Brain microvascular endothelial cell (primary cell): ENCODE results near the gene BRD3OS.

Source experiments
- DNase-seq: peaks from one replicate; pipeline ENCODE4 v3.0.0-alpha.2; 2020
- H3K27ac ChIP-seq: fragments of 250-450 bp; sonication (Bioruptor Pico); 2 replicates; pipeline ENCODE4 v1.5.1; 2020; ENCODE audit warnings: mild to moderate bottlenecking, moderate library complexity
- H3K27me3 ChIP-seq: fragments of 250-450 bp; sonication (Bioruptor Pico); replicated peaks from 2 replicates; pipeline ENCODE4 v1.5.1; 2020; ENCODE audit warnings: mild to moderate bottlenecking
- H3K36me3 ChIP-seq: fragments of 250-450 bp; sonication (Bioruptor Pico); replicated peaks from 2 replicates; pipeline ENCODE4 v1.5.1; 2020; ENCODE audit warnings: mild to moderate bottlenecking
- H3K4me3 ChIP-seq: 2 replicates; pipeline ENCODE4 v1.5.1; 2011; ENCODE audit warnings: low read depth, mild to moderate bottlenecking, control low read depth, low read length, moderate library complexity
- in situ Hi-C: cut with HindIII; loops from 2 replicates; pipeline ENCODE4 v1.10.0; 2017; ENCODE audit warnings: low sequenced_read_pairs, low pct_ligation_motif_present
- TF ChIP-seq, protein P1 (sequence below): IDR thresholded peaks from 2 replicates; pipeline ENCODE4 v1.5.1; 2011; ENCODE audit warnings: low read depth, mild to moderate bottlenecking, moderate library complexity, low read length, control low read depth, inconsistent platforms; ENCODE audit errors: missing control alignments

The BRD3OS gene

DNA sequence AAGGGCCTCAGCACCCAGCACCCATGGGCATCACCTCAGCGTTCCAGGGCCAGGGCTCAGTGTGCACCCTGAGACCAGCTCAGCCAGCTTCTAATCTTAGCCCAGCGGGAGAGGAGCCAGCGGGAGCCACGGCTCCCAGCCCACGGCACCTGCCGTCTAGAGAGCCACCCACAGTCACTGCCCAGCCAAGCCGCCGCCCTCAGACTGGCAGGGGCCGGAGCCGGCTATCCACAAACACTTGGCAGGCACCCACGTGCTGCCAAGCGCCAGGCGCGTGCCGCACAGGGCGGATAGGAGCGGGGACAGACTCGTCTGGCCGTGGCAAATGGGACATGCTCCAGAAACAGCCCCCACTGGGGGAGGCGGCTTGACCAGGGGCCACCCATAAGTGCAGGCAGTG, 24.0 kb downstream of the BRD3OS start:
- peaks cover 68% of the 10 kb centered on the region for H3K36me3 ChIP-seq
- TF ChIP-seq, protein P1, sequence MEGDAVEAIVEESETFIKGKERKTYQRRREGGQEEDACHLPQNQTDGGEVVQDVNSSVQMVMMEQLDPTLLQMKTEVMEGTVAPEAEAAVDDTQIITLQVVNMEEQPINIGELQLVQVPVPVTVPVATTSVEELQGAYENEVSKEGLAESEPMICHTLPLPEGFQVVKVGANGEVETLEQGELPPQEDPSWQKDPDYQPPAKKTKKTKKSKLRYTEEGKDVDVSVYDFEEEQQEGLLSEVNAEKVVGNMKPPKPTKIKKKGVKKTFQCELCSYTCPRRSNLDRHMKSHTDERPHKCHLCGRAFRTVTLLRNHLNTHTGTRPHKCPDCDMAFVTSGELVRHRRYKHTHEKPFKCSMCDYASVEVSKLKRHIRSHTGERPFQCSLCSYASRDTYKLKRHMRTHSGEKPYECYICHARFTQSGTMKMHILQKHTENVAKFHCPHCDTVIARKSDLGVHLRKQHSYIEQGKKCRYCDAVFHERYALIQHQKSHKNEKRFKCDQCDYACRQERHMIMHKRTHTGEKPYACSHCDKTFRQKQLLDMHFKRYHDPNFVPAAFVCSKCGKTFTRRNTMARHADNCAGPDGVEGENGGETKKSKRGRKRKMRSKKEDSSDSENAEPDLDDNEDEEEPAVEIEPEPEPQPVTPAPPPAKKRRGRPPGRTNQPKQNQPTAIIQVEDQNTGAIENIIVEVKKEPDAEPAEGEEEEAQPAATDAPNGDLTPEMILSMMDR, result no peak
- no peaks in the 10 kb centered on the region for H3K27me3 ChIP-seq
- in situ Hi-C loops, result no loop called here
- DNase-seq, result no peak
- no peak overlapping the region for H3K27ac ChIP-seq
- no peak overlapping the region for H3K4me3 ChIP-seq

DNA sequence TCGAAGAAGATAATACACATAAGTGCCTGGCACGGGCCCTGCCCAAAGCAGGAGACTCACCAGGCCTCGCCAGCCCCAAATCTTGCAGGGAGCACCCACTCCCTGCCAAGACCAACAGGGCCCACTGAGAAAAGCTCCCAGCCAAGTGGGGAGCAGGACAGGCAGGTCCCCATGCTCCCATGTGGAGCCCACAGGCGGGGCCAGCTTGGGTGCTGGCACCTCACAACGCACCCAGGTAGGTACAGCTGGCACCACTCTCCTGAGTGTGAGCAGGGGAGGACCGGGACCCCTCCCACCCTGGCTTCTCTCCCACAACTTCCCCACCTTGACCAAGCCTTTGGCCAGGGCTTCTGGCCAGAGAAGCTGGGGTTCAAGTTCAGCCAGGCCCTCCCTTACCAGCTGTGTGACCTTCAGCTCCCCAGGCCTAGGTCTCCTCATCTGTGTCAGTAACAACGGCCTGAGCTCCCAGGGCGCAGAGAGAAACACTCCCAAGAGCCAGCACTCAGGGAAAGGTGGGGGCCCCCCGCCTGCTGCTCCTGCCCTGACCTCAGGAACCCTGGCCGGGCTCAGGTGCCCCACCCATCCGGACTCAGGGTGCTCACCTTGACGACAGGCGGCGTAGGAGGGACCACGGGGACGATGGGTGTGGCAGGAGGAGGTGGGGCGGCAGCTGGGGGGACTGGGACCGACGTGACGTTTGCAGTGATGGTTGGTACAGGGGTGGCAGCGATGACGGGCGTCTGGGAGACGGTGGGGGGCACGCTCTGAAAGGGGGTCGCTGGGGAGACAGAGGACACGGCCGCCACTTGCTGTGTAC, 24.7 kb downstream of the BRD3OS start:
- in situ Hi-C loops, result no loop called here
- no peak for DNase-seq
- H3K36me3 ChIP-seq, result peaks cover 63% of the 10 kb centered on the region
- H3K27me3 ChIP-seq, result no peaks in the 10 kb centered on the region
- H3K4me3 ChIP-seq, result no peak overlapping the region
- H3K27ac ChIP-seq, result no peak overlapping the region
- TF ChIP-seq, protein P1, result no peak

DNA sequence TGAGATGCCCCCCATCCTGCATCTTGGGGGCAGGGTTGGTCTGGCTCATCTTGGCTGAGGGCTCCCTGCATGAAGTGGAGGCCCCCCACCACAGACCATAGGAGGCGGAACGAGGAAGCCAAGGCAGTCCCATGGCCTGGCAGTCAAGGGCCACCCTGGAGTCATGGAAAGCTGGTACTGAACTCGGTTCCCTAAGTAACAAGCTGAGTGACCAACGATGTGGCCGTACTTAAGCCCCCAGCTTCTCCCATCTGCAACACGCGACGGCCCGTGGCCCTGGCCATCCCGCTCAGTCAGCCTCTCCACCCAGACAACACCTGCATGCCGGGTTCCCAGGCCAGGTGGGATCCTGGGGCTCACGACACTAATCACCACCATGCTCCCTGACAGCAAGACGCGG, 25.4 kb downstream of the BRD3OS start:
- TF ChIP-seq, protein P1, result no peak
- Histone ChIP-seq H3K4me3 (no peak overlapping the region), H3K36me3 (peaks cover 56% of the 10 kb centered on the region), H3K27me3 (no peaks in the 10 kb centered on the region), H3K27ac (no peak overlapping the region)
- DNase-seq, result no peak
- in situ Hi-C loops, result no loop called here

DNA sequence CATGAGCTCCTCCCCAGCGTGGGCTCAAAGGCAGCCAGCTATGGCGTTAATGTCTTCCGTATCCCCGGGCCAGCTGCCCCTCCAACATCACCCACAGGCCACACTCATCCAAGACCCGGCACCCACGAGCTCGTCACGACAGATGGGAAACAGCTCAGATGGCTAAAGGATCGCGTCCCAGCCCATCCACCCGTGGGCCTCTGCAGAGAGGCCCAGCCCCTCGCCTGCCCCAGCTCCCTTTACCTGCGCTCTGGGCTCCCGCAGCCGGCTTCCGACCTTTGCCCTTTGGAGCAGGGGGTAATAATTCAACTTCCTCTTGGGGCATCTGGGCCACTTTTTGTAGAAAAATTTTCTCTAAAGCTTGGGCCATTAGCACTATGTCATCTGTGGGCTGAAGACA, 26.0 kb downstream of the BRD3OS start:
- TF ChIP-seq, protein P1, result no peak
- Histone ChIP-seq H3K4me3 (no peak overlapping the region), H3K36me3 (peaks cover 51% of the 10 kb centered on the region), H3K27ac (no peak overlapping the region), H3K27me3 (no peaks in the 10 kb centered on the region)
- in situ Hi-C loops, result no loop called here
- DNase-seq, result no peak

DNA sequence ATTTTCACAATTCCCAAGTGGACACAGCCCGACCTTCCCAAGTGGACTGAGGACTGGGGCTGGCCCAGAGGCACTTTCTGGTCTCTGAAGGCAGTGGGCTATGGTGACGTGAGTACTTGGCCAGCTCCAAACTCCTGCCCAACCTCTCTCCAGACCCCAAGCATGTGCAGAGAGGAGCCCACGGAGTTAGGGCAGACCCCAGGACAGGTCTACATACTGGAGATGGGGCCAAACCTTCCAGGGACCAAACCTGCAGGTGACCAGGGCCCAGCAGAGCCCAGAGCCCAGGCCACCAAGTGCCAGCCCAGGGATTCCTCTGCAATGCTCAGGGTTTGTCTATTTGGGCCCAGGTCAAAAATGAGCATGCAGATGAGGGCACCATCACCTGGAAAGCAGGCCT, 27.2 kb downstream of the BRD3OS start:
- Histone ChIP-seq H3K27me3 (no peaks in the 10 kb centered on the region), H3K36me3 (peaks cover 40% of the 10 kb centered on the region), H3K4me3 (no peak overlapping the region), H3K27ac (no peak overlapping the region)
- TF ChIP-seq, protein P1, result no peak
- no peak for DNase-seq
- in situ Hi-C loops, result no loop called here

DNA sequence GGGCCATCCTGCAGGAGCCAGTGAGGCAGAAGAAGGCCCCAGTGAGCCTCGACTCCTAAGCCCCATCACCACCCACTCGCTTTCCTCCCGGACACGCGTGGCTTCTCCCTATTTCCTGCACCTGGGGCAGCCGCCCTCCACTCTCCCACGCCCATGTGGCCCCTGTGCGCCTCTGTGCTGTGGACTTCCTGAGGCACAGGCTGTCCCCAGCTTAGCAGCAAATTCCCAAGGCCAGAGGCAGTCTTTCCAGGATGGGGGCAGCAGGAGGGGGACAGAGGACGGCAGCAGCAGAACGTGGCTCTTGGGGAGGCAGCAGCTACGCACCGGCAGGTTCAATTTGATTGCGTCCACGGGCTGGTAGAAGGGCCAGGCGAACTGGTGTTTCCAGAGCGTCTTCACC, 27.7 kb downstream of the BRD3OS start:
- no peak overlapping the region for H3K4me3 ChIP-seq
- in situ Hi-C loops, result no loop called here
- no peaks in the 10 kb centered on the region for H3K27me3 ChIP-seq
- TF ChIP-seq, protein P1, result no peak
- H3K27ac ChIP-seq, result no peak overlapping the region
- H3K36me3 ChIP-seq, result peaks cover 35% of the 10 kb centered on the region
- no peak for DNase-seq
